Right ventricle myocardium superior (tissue), 1 donor: ENCODE data around the gene PRDM16. TPM values are rescaled to one million over a fixed set of nuclear protein-coding genes. Genes with fewer than 3 reads are reported as not detected.

Source experiments
- ATAC-seq: fragments of 200-7000 bp; cut with Tn5 transposase; one replicate; pipeline ENCODE4 v1.9.1; 2020; ENCODE audit warnings: mild to moderate bottlenecking; ENCODE audit not compliant: poor library complexity
- DNase-seq: peaks from one replicate; pipeline ENCODE4 v3.0.0-alpha.2; 2020
- intact Hi-C: fragments of 100-400 bp; cut with DNase I; formaldehyde crosslinking; loops from one replicate; pipeline ENCODE4 v1.11.2; 2022
- total RNA-seq: library from RNA; stranded (reverse); fragmentation: NEBNext Ultra II Directional; extraction: Animal tissue kit (Norgen Biotek cat#: 25700); gene quantifications from one replicate; pipeline ENCODE4 v1.2.1, GENCODE V29; 2021
- donor health status: DM: no; HTN: yes; CAD: no; lungs with severe emphysema.

Gene PRDM16
- total RNA-seq, 1 donor from 2014 or later = 14.2 TPM

- ATAC-seq = no peak
- no peak for DNase-seq
- intact Hi-C loops = no loop called here
Measured at GRCh38 chr1:3263790-3264189, 194.8 kb downstream of the PRDM16 start.

- ATAC-seq = no peak
- intact Hi-C loops = no loop called here
- DNase-seq = no peak
Measured at GRCh38 chr1:3264456-3264855, 195.5 kb downstream of the PRDM16 start.

GRCh38 chr1:3265835-3266805 lies 197.1 kb downstream of the PRDM16 start:
- no peak for ATAC-seq
- intact Hi-C loops = no loop called here
- no peak for DNase-seq

- intact Hi-C loops = no loop called here
Measured at GRCh38 chr1:3266870-3267549, 198.0 kb downstream of the PRDM16 start.

GRCh38 chr1:3267550-3268270 lies 198.7 kb downstream of the PRDM16 start:
- no peak for ATAC-seq
- intact Hi-C loops = no loop called here
- DNase-seq = no peak

More at GRCh38 chr1:3266870-3267549, 198.0 kb downstream of the PRDM16 start:
- DNase-seq (no peak), ATAC-seq (no peak)

- intact Hi-C loops = no loop called here
- ATAC-seq (no peak), DNase-seq (no peak)
Measured at GRCh38 chr1:3268281-3268680, 199.3 kb downstream of the PRDM16 start.

GRCh38 chr1:3270403-3271245 lies 201.6 kb downstream of the PRDM16 start:
- ATAC-seq = peak; percentile 25
- no peak for DNase-seq
- intact Hi-C loops = loop anchor here (10.0 kb wide), 1 partner anchor 256 kb away; no protein-coding TSS in a partner anchor

- ATAC-seq (no peak), DNase-seq (no peak)
- intact Hi-C loops = loop anchor here (10.0 kb wide), 1 partner anchor 257 kb away; no protein-coding TSS in a partner anchor
Measured at GRCh38 chr1:3271866-3272265, 202.9 kb downstream of the PRDM16 start.

GRCh38 chr1:3272321-3273045 lies 203.5 kb downstream of the PRDM16 start:
- intact Hi-C loops = loop anchor here (10.0 kb wide), 1 partner anchor 258 kb away; no protein-coding TSS in a partner anchor
- ATAC-seq = no peak
- DNase-seq = no peak

- intact Hi-C loops = loop anchor here (10.0 kb wide), 1 partner anchor 259 kb away; no protein-coding TSS in a partner anchor
- ATAC-seq (no peak), DNase-seq (no peak)
Measured at GRCh38 chr1:3273447-3273846, 204.4 kb downstream of the PRDM16 start.

GRCh38 chr1:3274972-3275371 lies 206.0 kb downstream of the PRDM16 start:
- DNase-seq = no peak
- peak; percentile 32 for ATAC-seq
- intact Hi-C loops = loop anchor here (10.0 kb wide), 1 partner anchor 260 kb away; no protein-coding TSS in a partner anchor

- ATAC-seq = peak; percentile 80
- intact Hi-C loops = loop anchor here (10.0 kb wide), 1 partner anchor 261 kb away; no protein-coding TSS in a partner anchor
- peak; percentile 62 for DNase-seq
Measured at GRCh38 chr1:3275471-3276340, 206.7 kb downstream of the PRDM16 start.

- DNase-seq (no peak), ATAC-seq (peak; percentile 9)
- intact Hi-C loops = loop anchor here (10.0 kb wide), 1 partner anchor 262 kb away; no protein-coding TSS in a partner anchor
Measured at GRCh38 chr1:3276341-3276800, 207.4 kb downstream of the PRDM16 start.

- DNase-seq (no peak), ATAC-seq (no peak)
- intact Hi-C loops = loop anchor here (10.0 kb wide), 1 partner anchor 262 kb away; no protein-coding TSS in a partner anchor
Measured at GRCh38 chr1:3277011-3277471, 208.0 kb downstream of the PRDM16 start.

GRCh38 chr1:3277623-3278022 lies 208.6 kb downstream of the PRDM16 start:
- intact Hi-C loops = loop anchor here (10.0 kb wide), 1 partner anchor 263 kb away; no protein-coding TSS in a partner anchor
- ATAC-seq (no peak), DNase-seq (peak; percentile 29)
